GM12875 (cell line): ENCODE data around the gene KIFAP3.
"Not testable (repeated sequence)": the region's sequence is repeated elsewhere in the genome, so short reads cannot be mapped to it uniquely, and the experiment has no call there.

Source experiments
- H3K4me3 ChIP-seq: one replicate; pipeline ENCODE4 v1.5.1; 2011; ENCODE audit warnings: low read depth, low read length, control low read depth
- TF ChIP-seq, protein P1 (sequence below): IDR thresholded peaks from 2 replicates; pipeline ENCODE4 v1.5.1; 2011; ENCODE audit warnings: low read depth, mild to moderate bottlenecking, control low read depth, inconsistent platforms, low read length, moderate library complexity, borderline replicate concordance; ENCODE audit not compliant: insufficient read depth

The KIFAP3 gene

DNA sequence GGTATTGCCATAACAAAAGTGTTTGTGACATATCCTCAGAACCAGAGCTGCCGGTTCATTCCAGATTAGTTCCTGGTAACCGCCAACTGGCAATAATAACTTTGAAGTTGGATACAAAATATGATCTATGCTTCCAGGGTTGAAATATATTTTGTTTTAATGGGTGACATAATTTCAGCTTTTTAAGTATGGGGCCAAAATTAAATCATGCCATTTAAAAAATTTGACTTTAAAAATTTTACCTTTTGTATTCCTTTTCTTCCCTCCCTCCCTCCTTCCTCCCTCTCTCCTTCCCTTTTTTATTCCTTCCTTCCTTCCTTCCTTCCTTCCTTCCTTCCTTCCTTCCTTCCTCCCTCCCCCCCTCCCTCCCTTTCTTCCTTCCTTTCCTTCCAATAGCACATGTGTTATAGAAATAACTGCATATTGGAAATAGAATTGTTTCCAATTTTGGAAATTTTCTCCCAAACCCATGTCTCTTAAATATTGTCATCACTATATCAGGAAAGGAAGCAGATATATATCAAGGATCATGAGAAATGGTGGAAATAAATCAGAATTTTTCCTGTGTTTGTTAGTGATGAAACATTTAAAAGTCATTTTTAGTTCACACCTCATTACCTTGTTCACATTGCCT, 12.0 kb upstream of the KIFAP3 start:
- TF ChIP-seq, protein P1, sequence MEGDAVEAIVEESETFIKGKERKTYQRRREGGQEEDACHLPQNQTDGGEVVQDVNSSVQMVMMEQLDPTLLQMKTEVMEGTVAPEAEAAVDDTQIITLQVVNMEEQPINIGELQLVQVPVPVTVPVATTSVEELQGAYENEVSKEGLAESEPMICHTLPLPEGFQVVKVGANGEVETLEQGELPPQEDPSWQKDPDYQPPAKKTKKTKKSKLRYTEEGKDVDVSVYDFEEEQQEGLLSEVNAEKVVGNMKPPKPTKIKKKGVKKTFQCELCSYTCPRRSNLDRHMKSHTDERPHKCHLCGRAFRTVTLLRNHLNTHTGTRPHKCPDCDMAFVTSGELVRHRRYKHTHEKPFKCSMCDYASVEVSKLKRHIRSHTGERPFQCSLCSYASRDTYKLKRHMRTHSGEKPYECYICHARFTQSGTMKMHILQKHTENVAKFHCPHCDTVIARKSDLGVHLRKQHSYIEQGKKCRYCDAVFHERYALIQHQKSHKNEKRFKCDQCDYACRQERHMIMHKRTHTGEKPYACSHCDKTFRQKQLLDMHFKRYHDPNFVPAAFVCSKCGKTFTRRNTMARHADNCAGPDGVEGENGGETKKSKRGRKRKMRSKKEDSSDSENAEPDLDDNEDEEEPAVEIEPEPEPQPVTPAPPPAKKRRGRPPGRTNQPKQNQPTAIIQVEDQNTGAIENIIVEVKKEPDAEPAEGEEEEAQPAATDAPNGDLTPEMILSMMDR: no peak
- H3K4me3 ChIP-seq: no peak overlapping the region

DNA sequence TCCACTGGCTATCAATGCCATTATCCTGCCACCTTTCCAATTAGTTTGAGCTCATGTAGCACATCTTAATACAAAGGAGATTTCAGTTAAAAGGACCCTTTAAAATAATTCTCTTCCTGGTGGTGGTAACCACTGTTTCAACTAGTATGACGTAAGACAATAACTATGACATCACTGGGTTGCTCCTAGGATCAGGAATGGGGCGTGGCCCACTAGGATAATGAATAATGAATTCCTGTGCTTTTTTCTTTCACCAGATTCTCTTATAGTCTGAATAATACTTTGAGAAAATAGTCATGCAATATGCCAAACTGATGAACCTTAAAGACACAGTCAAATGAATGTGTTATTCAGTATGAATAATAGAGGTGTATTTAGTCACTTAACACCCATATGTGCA, 10.6 kb upstream of the KIFAP3 start:
- no peak overlapping the region for H3K4me3 ChIP-seq
- TF ChIP-seq, protein P1: no peak

DNA sequence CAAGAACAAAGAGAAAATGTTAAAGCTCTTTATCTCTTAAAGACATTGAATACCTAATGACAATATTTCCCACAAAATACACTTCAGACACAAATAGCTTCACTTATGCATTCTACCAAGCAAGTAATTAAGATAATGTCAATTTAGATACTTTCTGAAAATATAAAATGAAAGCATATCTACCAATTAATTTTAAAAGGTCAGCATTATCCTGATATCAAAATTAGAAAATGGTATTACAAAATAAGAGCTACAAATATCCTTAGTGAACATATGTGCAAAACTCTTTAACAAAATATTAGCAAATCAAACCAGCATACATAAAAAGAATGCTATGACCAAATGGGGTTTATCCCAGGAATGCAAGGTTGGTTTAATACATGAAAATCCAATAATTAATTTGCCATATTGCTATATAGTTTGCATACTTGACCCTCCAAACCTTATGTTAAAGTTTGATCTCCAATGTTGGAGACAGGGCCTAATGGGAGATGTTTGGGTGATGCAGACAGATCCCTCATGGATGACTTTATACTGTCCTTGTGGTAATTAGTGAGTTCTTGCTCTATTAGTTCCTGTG, 4.2 kb upstream of the KIFAP3 start:
- no peak overlapping the region for H3K4me3 ChIP-seq
- TF ChIP-seq, protein P1: no peak

DNA sequence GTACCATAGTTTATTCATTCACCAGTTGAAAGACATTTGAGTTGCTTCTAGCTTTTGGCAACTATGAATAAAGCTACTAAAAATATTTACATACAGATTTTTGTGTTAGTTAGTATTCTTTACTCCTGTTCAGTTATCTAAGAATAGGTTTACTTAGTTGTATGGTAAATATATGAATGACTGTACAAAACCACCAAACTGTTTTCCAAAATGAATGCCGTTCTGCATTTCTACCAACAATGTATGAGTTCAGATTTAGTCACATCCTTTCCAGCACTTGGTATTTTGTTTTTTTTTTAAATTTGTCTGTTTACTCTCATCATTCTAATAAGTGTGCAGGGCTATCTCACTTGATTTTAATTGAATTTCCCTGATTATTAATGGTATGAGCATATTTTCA, 3.4 kb upstream of the KIFAP3 start:
- H3K4me3 ChIP-seq: no peak overlapping the region
- TF ChIP-seq, protein P1: no peak

DNA sequence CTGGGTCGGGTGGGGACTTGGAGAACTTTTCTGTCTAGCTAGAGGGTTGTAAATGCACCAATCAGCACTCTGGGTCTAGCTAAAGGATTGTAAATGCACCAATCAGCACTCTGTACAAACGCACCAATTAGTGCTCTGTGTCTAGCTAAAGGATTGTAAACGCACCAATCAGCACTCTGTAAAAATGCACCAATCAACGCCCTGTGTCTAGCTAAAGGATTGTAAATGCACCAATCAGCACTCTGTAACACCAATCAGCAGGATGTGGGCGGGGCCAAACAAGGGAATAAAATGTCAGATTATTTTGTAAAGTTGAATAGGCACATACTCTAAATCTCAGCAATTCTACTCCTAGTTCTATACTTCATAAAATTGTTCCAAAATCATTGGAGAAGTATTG, 2.5 kb upstream of the KIFAP3 start:
- not testable (repeated sequence) for H3K4me3 ChIP-seq

DNA sequence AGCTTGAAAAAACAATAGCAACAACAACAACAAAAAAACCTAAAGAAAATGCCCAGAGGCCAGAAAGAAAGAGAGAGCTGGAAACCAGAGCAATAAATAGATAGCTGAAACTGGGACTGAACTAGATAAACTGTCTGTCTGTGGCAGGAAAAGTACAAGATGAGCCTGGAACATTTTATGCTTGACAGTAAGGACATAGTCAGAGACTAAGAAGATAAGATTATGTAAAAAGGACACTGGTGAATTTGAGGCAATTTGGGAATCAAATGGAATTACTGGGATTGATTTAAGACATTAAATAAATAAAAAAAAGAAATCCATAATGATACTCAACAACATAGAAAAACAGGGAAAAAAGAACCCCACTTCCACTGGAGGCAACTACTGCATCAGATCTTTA, 1.7 kb upstream of the KIFAP3 start:
- H3K4me3 ChIP-seq: no peak overlapping the region
- TF ChIP-seq, protein P1: no peak

DNA sequence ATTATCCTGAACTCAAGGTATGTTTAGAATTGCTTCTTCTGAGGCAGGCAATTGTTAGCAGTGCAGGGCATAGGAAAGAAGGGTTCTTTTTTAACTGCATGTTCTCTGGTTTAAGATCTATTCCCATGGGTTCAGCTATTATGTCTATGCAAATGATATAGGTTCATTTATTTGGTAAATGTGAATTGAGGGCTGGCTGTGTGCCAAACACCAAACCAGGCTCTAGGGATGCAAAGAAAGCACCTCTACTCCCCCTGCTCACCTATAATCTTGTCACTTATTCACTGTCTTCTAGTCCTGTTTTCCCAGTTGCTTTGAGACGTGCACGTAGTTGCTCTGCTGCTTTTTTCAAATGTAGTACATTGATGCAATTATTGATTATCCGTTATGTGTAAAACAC, 691 bp upstream of the KIFAP3 start:
- TF ChIP-seq, protein P1: no peak
- H3K4me3 ChIP-seq: no peak overlapping the region
